ENCODE results near the gene CHMP4B.

DNA sequence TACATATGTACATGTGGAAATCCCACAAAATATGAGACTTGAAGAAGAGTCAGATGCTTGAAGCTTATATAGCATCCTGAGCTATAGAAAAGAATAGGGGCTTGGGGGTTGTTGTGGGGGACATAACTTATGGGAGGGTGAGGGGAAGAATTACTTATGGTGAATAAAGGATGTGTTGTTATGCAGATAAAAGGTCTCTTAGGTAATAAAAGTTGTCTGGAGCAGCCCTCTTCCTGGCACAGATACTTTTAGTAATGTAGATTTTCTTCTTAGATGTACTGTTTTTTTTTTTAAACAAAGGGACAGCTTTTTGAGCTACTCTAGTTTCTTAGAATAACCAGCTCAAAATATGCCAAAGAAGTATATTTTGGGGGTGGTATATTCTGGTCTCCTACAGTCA is 35.9 kb downstream of the CHMP4B start:
- TF ChIP-seq, protein P1, sequence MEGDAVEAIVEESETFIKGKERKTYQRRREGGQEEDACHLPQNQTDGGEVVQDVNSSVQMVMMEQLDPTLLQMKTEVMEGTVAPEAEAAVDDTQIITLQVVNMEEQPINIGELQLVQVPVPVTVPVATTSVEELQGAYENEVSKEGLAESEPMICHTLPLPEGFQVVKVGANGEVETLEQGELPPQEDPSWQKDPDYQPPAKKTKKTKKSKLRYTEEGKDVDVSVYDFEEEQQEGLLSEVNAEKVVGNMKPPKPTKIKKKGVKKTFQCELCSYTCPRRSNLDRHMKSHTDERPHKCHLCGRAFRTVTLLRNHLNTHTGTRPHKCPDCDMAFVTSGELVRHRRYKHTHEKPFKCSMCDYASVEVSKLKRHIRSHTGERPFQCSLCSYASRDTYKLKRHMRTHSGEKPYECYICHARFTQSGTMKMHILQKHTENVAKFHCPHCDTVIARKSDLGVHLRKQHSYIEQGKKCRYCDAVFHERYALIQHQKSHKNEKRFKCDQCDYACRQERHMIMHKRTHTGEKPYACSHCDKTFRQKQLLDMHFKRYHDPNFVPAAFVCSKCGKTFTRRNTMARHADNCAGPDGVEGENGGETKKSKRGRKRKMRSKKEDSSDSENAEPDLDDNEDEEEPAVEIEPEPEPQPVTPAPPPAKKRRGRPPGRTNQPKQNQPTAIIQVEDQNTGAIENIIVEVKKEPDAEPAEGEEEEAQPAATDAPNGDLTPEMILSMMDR (IDR thresholded peaks at IDR 0.05) = no peak
- no peak for TF ChIP-seq POLR2AphosphoS5 (IDR thresholded peaks at IDR 0.05; ENCODE audit: low read depth, low read length)
